Mononuclear cell (primary cell): ENCODE results near the gene PLXNA2. TPM values are rescaled to one million over a fixed set of nuclear protein-coding genes. Genes with fewer than 3 reads are reported as not detected.
A peak's percentile ranks its signal among the peaks of the same experiment; 100 is the strongest.

ENCODE experiments used
- H3K27me3 ChIP-seq: 2 replicates; pipeline ENCODE4 v1.6.0; 2011; ENCODE audit warnings: low read length, control low read depth; ENCODE audit not compliant: insufficient read depth
- H3K4me1 ChIP-seq: 2 replicates; pipeline ENCODE4 v1.5.1; 2011; ENCODE audit warnings: mild to moderate bottlenecking, low read length, control low read depth; ENCODE audit not compliant: insufficient read depth
- H3K4me3 ChIP-seq: 2 replicates; pipeline ENCODE4 v1.5.1; 2011; ENCODE audit warnings: mild to moderate bottlenecking, low read length, moderate library complexity
- H3K9me3 ChIP-seq: 2 replicates; pipeline ENCODE4 v1.5.1; 2011; ENCODE audit warnings: low read depth, mild to moderate bottlenecking, control low read depth, low read length
- total RNA-seq: library from RNA; depleted of rRNA; stranded (reverse); fragments of >200 nt; gene quantifications from one replicate; pipeline ENCODE4 v1.2.3, GENCODE V29; 2012

PLXNA2 gene
- total RNA-seq, 1 donor: 2.6 TPM

- no peak overlapping the region for H3K4me3 ChIP-seq
- H3K9me3 ChIP-seq: no peaks in the 10 kb centered on the region
- no peaks in the 10 kb centered on the region for H3K27me3 ChIP-seq
Observed at GRCh38 chr1:208105756-208106155, 138.4 kb downstream of the PLXNA2 start.

GRCh38 chr1:208103597-208104513, 140.3 kb downstream of the PLXNA2 start:
- no peaks in the 10 kb centered on the region for H3K4me1 ChIP-seq
- no peak overlapping the region for H3K4me3 ChIP-seq
- no peaks in the 10 kb centered on the region for H3K9me3 ChIP-seq
- H3K27me3 ChIP-seq: no peaks in the 10 kb centered on the region

More at GRCh38 chr1:208105756-208106155, 138.4 kb downstream of the PLXNA2 start:
- no peaks in the 10 kb centered on the region for H3K4me1 ChIP-seq

DNA sequence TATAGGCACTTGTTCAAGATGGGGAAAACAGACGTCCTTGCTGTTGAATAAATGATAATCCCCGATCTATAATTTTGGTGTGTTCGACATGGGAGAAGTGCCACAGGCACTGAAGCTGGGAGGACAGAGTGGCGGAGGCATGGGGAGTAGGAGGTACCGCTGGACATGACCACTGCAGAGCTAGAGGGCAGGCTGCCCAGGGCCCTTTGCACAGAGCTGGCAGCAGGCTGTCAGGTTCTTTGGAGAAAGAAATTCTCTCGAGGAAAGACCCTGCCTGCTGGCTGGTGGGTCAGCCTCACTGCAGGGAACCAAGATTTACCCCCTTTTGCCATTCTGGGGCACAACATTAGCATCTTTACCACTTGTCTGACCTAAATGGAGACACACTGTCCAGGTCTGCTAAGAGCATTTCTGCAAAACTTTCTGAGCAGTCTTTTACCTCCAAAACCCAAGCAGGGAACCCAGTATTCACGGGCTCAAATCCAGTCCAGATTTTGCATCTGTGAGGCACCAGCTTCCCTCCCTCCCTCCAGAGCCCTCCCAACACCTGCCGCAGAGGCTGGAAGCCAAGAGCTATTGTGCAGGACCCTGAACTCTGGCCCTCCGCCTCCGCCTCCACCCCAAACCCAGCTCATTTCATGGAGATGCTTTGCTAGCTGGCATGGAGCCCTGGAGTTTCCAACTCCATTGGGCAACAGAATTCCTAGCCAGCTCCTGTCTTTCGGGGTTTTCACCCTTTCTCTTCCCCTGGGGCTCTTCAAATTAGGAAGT, 142.3 kb downstream of the PLXNA2 start:
- H3K4me1 ChIP-seq: no peaks in the 10 kb centered on the region
- H3K9me3 ChIP-seq: no peaks in the 10 kb centered on the region
- H3K4me3 ChIP-seq: no peak overlapping the region
- H3K27me3 ChIP-seq: no peaks in the 10 kb centered on the region

DNA sequence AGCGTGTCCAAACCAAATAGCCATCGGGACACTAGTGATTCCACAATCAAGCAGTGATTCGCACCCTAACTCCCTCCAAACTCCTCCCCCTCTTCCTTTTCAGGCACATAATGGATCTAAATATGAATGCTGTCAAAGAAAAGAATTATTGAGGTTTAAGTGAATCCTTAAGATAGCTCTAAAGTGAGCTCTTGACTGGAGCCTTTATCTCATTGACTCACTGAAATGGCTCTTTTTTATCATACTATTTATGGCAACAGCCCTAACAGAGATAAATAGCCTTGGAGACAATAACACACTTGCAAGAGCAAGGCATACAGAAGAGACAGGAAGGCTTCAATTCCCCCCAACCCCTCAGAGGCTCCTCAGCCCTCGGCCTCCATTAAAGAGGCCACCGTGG, 143.3 kb downstream of the PLXNA2 start:
- no peaks in the 10 kb centered on the region for H3K4me1 ChIP-seq
- H3K4me3 ChIP-seq: no peak overlapping the region
- H3K27me3 ChIP-seq: no peaks in the 10 kb centered on the region
- no peaks in the 10 kb centered on the region for H3K9me3 ChIP-seq

DNA sequence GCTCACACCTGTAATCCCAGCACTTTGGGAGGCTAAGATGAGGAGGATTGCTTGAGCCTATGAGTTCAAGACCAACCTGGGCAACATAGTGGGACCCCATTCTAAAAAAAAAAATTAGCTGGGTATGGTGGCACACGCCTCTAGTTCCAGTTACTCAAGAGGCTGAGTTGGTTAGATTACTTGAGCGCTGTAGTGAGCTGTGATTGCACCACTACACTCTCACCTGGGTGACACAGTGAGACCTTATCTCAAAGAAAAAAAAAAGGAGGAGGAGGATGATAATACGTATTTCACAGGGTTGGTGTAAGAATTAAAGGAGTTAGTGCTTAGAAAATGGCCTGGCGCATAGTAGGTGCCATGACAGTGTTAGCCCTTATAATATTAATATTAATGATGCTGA, 144.1 kb downstream of the PLXNA2 start:
- H3K9me3 ChIP-seq: no peaks in the 10 kb centered on the region
- H3K4me3 ChIP-seq: no peak overlapping the region
- H3K27me3 ChIP-seq: no peaks in the 10 kb centered on the region
- no peaks in the 10 kb centered on the region for H3K4me1 ChIP-seq

DNA sequence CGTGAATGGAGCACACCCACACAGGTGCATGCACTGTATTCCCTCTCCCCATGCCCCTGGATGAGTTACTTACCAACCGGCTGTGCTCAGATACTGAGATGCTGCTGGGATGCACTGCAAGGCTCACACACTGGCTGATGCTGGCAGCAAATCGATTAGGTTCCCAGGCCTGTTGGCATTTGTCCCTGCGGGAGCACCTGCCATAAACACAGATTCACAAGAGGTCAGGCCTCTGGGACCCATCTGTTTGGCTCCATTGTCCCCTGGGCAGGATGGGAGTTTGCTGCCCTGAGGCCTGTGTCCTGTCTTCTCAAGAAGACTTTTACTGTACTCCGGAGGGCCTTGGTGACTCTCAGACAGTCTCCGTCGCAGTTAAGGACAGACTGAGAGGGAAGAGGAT, 145.4 kb downstream of the PLXNA2 start:
- no peaks in the 10 kb centered on the region for H3K27me3 ChIP-seq
- no peaks in the 10 kb centered on the region for H3K4me1 ChIP-seq
- H3K9me3 ChIP-seq: no peaks in the 10 kb centered on the region
- no peak overlapping the region for H3K4me3 ChIP-seq

GRCh38 chr1:208093754-208094719, 150.1 kb downstream of the PLXNA2 start:
- no peaks in the 10 kb centered on the region for H3K27me3 ChIP-seq
- no peaks in the 10 kb centered on the region for H3K9me3 ChIP-seq
- H3K4me3 ChIP-seq: no peak overlapping the region
- no peaks in the 10 kb centered on the region for H3K4me1 ChIP-seq

GRCh38 chr1:208093046-208093445, 151.1 kb downstream of the PLXNA2 start:
- no peaks in the 10 kb centered on the region for H3K27me3 ChIP-seq
- H3K9me3 ChIP-seq: no peaks in the 10 kb centered on the region
- H3K4me3 ChIP-seq: no peak overlapping the region
- no peaks in the 10 kb centered on the region for H3K4me1 ChIP-seq

- H3K9me3 ChIP-seq: no peaks in the 10 kb centered on the region
Observed at GRCh38 chr1:208090388-208091301, 153.5 kb downstream of the PLXNA2 start.

DNA sequence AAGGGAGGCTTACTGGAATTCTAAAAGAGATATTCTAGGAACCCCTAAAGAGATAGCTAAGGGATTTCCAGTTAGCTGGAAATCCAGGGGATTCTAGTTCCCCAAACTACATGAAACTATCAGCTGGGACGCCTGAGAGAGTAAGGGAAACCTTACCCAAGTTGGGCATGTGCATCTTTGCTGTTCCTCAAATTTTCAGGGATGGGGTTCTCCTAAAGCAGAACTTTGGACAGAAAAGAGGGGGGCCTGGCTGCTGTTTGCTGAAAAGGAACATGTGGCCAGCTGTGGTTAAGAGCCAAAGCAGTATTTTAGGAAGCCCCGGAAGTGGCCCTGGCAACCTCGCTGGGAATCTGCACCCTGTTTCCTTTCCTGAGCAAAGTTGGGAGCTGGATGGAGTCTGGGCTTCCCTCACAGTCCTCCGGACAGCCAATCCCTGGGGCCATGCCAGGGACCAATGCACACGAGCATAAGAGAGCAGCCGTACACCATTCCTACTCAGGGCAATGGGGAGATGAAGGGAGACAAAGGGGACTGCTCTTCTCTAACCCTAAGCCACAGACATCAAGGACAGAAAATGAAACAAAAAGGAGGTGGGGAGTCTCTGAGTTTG, 154.3 kb downstream of the PLXNA2 start:
- peaks cover 12% of the 10 kb centered on the region for H3K4me1 ChIP-seq
- H3K4me3 ChIP-seq: no peak overlapping the region
- no peaks in the 10 kb centered on the region for H3K27me3 ChIP-seq
- H3K9me3 ChIP-seq: no peaks in the 10 kb centered on the region

More at GRCh38 chr1:208090388-208091301, 153.5 kb downstream of the PLXNA2 start:
- Histone ChIP-seq H3K27me3 (no peaks in the 10 kb centered on the region), H3K4me1 (peaks cover 12% of the 10 kb centered on the region), H3K4me3 (no peak overlapping the region)

DNA sequence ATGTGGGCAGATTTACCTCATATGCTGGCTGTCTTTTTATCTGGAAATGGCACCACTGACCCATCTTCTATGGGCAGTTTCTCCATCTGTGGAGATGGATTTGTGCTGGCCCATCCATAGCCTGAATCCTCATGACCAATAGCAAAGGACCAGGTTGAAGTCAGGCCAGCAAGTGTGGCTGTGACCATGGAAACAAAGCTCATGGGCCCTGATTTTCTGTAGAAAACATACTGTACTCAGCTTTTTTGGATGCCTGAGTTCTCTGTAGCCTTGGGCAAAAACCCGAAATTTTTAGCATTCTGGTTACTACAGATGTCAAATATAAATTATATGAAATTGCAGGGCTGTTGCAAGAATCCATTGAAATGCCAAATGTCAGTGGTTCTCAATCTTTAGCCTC, 155.0 kb downstream of the PLXNA2 start:
- no peaks in the 10 kb centered on the region for H3K27me3 ChIP-seq
- no peak overlapping the region for H3K4me3 ChIP-seq
- no peaks in the 10 kb centered on the region for H3K9me3 ChIP-seq
- H3K4me1 ChIP-seq: peaks cover 12% of the 10 kb centered on the region

GRCh38 chr1:208088319-208088718, 155.9 kb downstream of the PLXNA2 start:
- Histone ChIP-seq H3K9me3 (no peaks in the 10 kb centered on the region), H3K27me3 (no peaks in the 10 kb centered on the region), H3K4me1 (peaks cover 12% of the 10 kb centered on the region), H3K4me3 (no peak overlapping the region)

DNA sequence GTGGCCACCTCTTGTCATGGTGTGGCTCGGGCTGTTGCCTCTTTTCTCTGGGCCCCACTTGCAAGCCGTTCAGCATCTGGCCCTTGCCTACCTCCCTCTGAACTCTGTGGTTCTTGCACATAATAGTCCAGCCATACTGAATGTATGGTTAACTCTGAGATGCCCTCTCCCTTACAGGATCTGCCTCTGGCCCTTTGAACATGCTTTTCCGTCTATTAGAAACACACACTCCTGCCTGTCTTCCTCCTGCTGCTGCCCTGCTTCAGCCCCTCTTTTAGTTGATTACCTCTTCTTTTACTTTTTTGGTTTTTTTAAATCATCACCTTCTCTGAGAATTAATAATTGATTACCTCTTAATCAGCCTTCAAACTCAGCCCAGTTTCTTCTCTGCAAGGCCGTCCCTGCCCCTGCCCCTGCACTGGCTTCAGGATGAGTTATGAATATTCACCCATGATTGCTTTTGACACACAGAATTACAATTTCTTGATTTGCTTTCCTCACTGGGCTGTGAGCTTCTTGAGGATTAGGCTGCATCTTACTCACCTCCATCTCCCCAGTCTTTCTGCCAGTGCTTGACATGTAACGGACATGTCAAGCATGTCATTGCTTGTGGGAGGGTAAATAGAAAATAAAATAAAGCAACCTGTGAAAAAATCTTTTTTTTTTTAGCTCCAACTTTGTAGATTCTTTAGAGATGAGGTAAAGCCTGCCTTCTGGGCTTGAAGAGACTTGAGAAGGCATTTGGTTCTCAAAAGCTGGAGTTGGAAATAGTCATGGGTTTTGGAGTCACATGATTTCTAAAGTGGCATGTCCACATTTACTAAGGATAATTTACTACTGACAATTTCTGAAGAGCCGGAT, 158.3 kb downstream of the PLXNA2 start:
- Histone ChIP-seq H3K9me3 (no peaks in the 10 kb centered on the region), H3K27me3 (no peaks in the 10 kb centered on the region), H3K4me3 (peak overlapping the region; percentile 2), H3K4me1 (peaks cover 12% of the 10 kb centered on the region)
